NCI-H2171 (cell line): ENCODE measurements around the gene GOLGA6L1.
"Not testable (repeated sequence)": the region's sequence is repeated elsewhere in the genome, so short reads cannot be mapped to it uniquely, and the experiment has no call there.

ENCODE experiments used
- DNase-seq: peaks from one replicate; lab custom pipeline; 2025; lab: John Stamatoyannopoulos, UW

Gene GOLGA6L1, protein sequence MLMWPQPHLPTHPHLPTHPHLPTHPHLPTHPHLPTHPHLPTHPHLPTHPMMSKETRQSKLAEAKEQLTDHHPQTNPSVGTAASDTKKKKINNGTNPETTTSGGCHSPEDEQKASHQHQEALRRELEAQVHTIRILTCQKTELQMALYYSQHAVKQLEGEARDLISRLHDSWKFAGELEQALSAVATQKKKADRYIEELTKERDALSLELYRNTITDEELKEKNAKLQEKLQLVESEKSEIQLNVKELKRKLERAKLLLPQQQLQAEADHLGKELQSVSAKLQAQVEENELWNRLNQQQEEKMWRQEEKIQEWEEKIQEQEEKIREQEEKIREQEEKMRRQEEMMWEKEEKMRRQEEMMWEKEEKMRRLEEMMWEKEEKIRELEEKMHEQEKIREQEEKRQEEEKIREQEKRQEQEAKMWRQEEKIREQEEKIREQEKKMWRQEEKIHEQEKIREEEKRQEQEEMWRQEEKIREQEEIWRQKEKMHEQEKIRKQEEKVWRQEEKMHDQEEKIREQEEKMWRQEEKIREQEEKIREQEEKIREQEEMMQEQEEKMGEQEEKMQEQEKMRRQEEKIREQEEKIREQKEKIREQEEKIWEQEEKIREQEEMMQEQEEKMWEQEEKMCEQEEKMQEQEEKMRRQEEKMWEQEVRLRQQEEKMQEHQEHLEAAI

DNA sequence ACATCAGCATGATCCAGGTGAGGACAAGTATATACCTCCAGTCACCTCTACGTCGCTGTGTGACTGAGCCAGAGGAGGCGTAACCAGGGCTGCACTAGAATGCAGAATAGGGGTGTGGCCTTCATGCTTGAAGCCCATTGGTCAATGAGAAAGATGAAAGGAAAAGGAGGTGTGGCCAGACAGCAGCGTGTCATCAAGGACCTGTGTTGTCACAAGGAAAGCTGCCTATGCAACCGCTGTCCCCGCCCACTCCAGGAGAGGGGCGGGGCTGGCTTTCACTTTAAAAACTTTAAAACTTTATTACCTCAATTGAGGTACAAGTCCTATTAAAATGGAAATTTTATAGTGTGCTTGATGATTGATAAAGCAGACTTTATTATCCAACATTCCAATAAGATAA is at the start of gene GOLGA6L1:
Gene GOLGA6L1, minus strand, starts transcription at position 101 of the 400 bp plus-strand sequence. Its CDS starts 91 bp downstream, at position 10.
- DNase-seq = not testable (repeated sequence)

- not testable (repeated sequence) for DNase-seq
These were observed 44.6 kb upstream of the GOLGA6L1 start for GRCh38 chr15:23181201-23181600.

GRCh38 chr15:23180547-23180927 is 43.9 kb upstream of the GOLGA6L1 start:
- DNase-seq = not testable (repeated sequence)

DNA sequence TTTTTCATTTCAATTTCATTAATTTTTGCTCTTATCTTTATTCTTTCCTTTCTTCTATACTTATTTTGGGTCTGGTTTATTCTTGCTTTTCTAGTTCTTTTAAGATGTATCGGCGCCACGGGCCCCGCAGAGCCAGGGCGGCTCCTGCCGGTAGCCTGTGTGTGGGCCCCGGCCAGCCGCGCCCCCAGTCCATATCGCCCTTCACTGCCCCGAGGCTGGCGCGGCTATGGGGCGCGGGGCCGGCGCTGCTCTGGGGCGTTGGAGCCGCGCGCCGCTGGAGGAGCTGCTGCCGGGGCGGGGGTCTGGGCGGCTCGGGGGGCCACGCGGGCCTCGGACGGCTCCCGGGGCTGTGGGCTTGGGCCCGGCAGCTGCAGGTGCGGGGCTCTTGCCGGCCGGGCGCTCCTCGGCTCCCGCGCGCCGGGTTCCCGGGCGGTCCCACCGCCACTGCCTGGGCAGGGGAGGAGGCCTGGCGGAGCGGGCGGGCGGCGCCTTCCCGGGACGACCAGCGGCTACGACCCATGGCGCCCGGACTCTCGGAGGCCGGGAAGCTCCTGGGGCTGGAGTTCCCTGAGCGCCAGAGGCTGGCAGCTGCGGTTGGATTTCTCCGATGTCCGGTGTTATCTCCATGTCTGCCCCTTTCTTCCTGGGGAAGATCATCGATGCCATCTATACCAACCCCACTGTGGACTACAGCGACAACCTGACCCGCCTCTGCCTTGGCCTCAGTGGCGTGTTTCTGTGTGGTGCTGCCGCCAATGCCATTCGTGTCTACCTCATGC is 43.3 kb upstream of the GOLGA6L1 start:
- not testable (repeated sequence) for DNase-seq

DNA sequence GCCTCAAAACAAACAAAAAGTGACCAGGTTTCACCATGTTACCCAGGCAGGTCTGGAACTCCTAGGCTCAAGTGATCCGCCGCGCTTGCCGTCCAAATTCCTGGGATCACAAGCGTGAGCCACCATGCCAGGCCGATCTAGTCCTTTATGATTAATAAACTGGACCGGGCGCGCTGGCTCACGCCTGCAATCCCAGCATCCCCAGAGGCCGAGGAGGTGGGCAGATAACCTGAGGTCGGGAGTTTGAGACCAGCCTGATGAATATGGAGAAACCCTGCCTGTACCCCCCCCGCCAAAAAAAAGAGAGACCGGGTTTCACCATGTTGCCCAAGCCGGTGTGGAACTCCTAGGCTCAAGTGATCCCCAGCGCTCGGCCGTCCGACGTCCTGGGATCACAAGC is 40.1 kb upstream of the GOLGA6L1 start:
- not testable (repeated sequence) for DNase-seq

- not testable (repeated sequence) for DNase-seq
These were observed 39.0 kb upstream of the GOLGA6L1 start for GRCh38 chr15:23175606-23176005.

- DNase-seq = not testable (repeated sequence)
These were observed 38.1 kb upstream of the GOLGA6L1 start for GRCh38 chr15:23174609-23175140.

DNA sequence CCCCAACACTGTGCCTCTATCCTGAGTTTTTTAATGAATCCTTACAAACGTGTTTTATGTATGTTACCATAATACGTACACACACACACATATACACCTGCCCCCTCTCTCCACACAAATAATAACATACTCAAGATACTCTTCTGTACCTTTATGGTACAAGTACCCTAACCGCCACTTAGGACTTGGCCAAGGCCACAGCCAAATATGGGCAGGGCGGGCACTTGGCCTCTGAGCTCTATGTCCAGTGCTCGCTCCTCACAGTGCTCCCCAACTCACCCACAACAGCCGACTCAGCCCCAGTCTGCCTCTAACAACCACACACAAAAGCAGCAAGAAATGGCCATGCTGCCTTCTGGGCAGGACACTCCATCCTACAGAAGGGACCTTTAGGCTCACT is 3.8 kb downstream of the GOLGA6L1 start:
- not testable (repeated sequence) for DNase-seq

DNA sequence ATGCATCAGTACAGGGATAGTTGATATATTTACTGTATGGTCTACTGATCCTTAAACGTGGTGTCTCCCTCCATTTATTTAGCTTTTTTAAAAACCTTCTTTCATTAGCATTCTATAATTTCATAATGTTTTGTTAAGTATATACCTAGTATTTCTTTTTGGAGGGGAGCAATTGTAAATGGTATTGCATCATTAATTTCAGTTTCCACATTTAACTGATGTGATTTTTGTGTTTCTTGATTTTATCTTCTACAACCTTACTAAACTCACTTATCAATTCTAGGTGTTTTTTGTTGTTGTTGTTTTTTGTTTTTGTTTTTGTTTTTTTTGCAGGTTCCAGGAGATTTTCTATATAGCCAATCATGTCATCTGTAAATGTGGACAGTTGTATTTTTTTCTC is 18.4 kb downstream of the GOLGA6L1 start:
- no peak for DNase-seq

DNA sequence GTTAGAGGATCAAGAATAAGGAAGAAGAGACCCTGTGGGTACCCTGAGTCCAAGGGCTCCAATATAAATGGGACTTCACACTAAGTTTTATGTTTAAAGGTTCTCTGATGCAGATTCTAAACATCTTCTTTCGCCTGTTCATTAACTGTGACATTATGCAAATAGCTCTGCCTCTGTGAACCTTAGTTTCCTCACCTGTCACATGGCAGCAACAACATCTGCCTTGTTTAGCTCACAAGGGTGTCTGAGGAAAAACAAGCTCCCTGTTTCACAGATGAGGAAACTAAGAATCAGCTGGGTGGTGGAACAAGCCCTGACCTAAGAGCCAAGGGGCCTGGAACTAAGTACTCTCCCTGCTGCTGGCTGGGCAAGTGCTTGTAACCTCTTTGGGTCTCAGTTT is 40.8 kb downstream of the GOLGA6L1 start:
- DNase-seq = no peak

DNA sequence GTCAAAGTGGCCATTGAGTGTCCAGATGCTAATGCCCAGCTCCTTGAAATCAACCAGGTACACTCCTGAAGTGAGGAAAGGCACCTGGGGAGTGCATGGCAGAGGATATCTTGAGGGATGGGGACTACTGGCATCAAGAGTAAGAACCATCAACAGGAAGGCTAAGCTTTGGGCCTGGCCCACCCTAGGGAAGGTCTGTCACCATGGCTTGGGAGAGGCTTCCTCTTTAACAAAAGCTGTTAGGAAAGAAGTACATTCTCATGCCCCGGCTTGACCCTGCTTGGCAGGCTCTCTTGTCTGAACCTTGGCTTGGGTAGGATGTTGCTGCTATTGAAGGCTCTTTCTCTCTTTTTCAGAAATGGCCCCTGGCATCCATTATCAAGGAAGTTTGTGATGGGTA is 53.5 kb downstream of the GOLGA6L1 start:
- no peak for DNase-seq

DNA sequence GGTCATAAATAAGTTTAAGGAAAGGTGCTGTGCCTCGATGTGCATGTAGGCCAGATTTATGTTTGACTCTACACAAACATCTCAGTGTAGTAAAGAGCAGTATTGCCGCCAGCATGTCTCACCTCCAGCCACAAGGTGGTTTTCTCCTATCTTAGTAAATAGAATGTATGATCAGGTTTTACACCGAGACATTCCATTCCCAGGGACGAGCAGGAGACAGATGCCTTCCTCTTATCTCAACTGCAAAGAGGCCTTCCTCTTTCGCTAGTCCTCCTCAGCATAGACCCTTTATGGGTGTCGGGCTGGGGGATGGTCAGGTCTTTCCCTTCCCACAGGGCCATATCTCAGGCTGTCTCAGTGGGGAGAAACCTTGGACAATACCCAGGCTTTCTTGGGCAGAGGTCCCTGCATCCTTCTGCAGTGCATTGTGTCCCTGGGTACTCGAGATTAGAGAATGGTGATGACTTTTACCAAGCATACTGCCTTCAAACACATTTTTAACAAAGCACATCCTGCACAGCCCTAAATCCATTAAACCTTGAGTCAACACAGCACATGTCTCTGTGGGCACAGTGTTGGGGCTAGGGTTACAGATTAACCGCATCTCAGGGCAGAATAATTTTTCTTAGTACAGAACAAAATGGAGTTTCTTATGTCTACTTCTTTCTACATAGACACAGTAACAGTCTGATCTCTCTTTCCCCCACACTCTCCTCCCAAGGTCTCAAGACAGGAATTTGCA is 54.5 kb downstream of the GOLGA6L1 start:
- DNase-seq = not testable (repeated sequence)

GRCh38 chr15:23081271-23081670 is 55.4 kb downstream of the GOLGA6L1 start:
- DNase-seq = no peak

GRCh38 chr15:23079766-23080165 is 56.9 kb downstream of the GOLGA6L1 start:
- no peak for DNase-seq
